Stimulated activated naive B cell treated with anti-CD40 and anti-IgM and Interleukin-4, amounts not matched to agents 10 μg/mL and 1 μg/mL and 100 μg/mL, for 72 hours (primary cell): ENCODE measurements around the gene FMN1.

Source experiments
- ATAC-seq, 2 donors: fragments of 150-1000 bp; cut with Tn5 transposase; replicated peaks; 2 replicates each; pipeline ENCODE4 v1.10.0; 2021; ENCODE audit warnings: moderate library complexity in 1 of 2
- DNase-seq: peaks from one replicate; pipeline ENCODE4 v3.0.0; 2021
- H3K27ac Mint-ChIP-seq: one replicate; pipeline ENCODE4 v1.8.0; 2022; ENCODE audit warnings: mild to moderate bottlenecking, mixed read lengths
- H3K27me3 Mint-ChIP-seq, 2 donors: one replicate each; pipeline ENCODE4 v1.8.0; 2022; ENCODE audit warnings: mixed read lengths in 2 of 2
- H3K36me3 Mint-ChIP-seq, 2 donors: one replicate each; pipeline ENCODE4 v1.8.0; 2022; ENCODE audit warnings: mixed read lengths in 2 of 2, mild to moderate bottlenecking in 1 of 2
- H3K4me1 Mint-ChIP-seq, 2 donors: one replicate each; pipeline ENCODE4 v1.8.0; 2022; ENCODE audit warnings: mixed read lengths in 2 of 2, mild to moderate bottlenecking in 1 of 2
- H3K4me3 Mint-ChIP-seq, 2 donors: one replicate each; pipeline ENCODE4 v1.8.0; 2022; ENCODE audit warnings: mild to moderate bottlenecking in 2 of 2, mixed read lengths in 2 of 2, moderate library complexity in 1 of 2
- H3K9me3 Mint-ChIP-seq, 2 donors: one replicate each; pipeline ENCODE4 v1.8.0; 2022; ENCODE audit warnings: mixed read lengths in 2 of 2, mild to moderate bottlenecking in 1 of 2

Gene FMN1

GRCh38 chr15:32721596-32721995 lies 472.9 kb downstream of the FMN1 start:
- Mint-ChIP-seq H3K27me3 (peaks cover 66 to 76% of the 10 kb centered on the region in 2 donors), H3K4me3 (no peak overlapping the region), H3K4me1 (peaks cover 16 to 23% of the 10 kb centered on the region in 2 donors), H3K9me3 (peaks cover 5 to 7% of the 10 kb centered on the region in 2 donors), H3K36me3 (no peaks in the 10 kb centered on the region), H3K27ac (no peak overlapping the region)
- ATAC-seq (no peak), DNase-seq (no peak)

DNA sequence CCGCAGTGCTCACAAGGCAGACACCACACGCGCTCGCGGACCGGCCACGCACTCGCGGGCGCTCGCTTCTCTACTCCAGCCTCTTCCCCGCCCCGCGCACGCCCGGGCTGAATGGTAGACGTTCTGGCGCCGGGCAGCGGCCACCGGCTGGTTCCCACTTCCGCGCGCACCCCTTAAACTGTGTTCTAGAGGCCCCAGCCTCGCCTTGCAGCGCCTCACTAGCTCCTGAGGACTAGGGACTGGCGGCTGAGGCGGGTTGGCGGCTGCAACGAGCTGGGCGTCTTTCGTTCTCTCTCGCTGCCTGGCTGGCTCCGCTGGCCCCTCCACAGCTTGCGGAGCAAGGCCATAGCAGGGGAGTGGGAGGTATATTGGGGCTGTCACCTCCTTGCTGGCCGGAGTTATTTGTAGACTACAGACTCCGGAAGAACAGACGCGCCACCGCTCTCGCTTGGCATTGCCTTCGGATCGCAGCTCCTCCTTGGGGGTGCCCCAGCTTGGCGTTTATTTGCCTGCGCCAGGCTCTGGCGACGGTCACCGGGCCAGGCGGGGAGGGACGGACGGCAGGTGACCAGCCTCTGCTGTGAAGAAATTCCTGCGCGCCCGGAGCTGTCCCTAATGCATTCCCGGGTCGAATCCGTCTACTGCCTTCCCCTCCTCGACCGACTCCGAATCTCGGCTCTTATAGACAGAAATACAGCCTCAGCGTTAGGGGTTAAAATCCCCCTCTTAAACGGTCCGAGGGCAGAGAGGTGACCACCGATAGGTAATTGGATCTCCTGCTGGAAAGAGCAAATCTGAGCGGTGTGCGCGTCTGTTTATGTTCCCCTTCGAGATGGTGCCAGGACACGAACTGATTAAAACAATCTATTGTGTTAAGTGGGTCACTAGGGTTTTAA lies 475.4 kb downstream of the FMN1 start:
- DNase-seq (no peak), ATAC-seq (peak; percentile 8 to 10)
- peak overlapping the region; percentile 81 for H3K27ac Mint-ChIP-seq
- H3K9me3 Mint-ChIP-seq: no peaks in the 10 kb centered on the region
- H3K4me3 Mint-ChIP-seq: peak overlapping the region; percentile 60 to 69
- H3K36me3 Mint-ChIP-seq: no peaks in the 10 kb centered on the region
- peaks cover 55 to 67% of the 10 kb centered on the region in 2 donors for H3K27me3 Mint-ChIP-seq
- H3K4me1 Mint-ChIP-seq: peaks cover 19 to 27% of the 10 kb centered on the region in 2 donors

GRCh38 chr15:32718227-32718820 lies 476.2 kb downstream of the FMN1 start:
- Mint-ChIP-seq H3K4me3 (peak overlapping the region; percentile 60 to 69), H3K9me3 (no peaks in the 10 kb centered on the region), H3K27ac (peak overlapping the region; percentile 47), H3K4me1 (peaks cover 19 to 27% of the 10 kb centered on the region in 2 donors), H3K27me3 (peaks cover 55 to 62% of the 10 kb centered on the region in 2 donors), H3K36me3 (no peaks in the 10 kb centered on the region)
- ATAC-seq (no peak), DNase-seq (no peak)

DNA sequence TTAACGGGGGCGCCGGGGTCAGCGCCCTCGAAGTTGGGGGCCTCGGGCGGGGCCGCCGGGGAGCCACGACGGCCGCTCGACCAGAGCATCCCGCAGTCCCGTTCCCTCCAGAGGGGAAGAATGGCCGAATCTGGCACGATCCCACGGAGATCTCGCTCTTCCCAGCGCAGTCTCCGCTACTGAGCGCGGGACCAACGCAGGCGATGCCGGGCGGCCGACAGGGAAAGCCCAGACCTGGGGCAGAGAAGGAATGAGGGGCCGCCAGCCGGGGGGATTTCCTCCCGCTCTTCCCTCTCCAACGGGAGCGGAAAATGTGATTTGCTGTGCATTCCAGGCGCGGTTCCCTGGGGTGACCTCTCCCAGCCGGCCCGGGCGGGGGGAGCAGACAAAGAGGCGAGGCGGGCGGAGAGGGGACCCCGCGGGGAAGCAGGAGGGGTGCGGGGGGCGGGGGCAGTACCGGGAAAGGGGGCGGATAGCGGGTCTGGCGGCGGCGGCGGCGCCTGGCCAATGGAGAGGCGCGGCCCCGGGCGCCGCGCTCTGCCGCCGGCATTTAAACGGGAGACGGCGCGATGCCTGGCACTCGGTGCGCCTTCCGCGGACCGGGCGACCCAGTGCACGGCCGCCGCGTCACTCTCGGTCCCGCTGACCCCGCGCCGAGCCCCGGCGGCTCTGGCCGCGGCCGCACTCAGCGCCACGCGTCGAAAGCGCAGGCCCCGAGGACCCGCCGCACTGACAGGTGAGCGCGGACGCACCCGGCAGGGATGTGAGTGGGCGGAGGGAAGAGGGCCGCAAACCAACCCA lies 476.9 kb downstream of the FMN1 start, which contains the start of gene GREM1:
TSS of gene GREM1 (plus strand) at position 579 of the 801 bp plus-strand sequence. CDS start 12,687 bp downstream, outside the sequence.
- peak within 1 kb of the TSS; percentile 72 to 73 for H3K4me3 Mint-ChIP-seq
- DNase-seq: no peak
- peaks cover 57 to 64% of the 10 kb centered on the region in 2 donors for H3K27me3 Mint-ChIP-seq
- no peak for ATAC-seq
- H3K36me3 Mint-ChIP-seq: no peaks in the 10 kb centered on the region
- no peaks in the 10 kb centered on the region for H3K9me3 Mint-ChIP-seq
- peaks cover 16 to 27% of the 10 kb centered on the region in 2 donors for H3K4me1 Mint-ChIP-seq
- peak within 1 kb of the TSS; percentile 81 for H3K27ac Mint-ChIP-seq

DNA sequence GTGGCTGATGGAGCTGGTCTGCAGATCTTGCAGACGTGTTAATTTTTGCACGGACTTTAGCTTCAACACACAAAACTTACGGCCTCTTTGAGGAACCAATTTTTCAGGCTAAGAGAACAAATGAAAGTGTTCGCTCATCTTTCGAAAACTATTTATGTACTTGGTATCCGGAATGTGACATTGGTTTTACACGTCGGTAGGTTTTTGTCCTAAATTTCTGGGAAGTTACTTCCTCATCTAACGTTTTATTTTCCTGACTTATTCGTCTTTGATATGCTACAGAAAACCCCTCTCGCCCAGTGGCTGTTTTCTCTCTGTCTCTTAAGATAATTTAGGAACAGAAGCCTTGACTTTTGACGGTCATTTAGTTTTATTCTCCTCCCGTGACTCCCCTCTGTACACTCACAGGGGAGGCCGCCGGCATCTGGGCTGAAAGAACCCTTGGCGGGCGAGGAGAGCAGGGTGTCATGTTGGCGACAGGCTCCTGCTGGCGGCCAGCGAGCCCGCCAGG lies 477.5 kb downstream of the FMN1 start:
- H3K4me3 Mint-ChIP-seq: peak overlapping the region; percentile 46 to 73
- no peak for DNase-seq
- peak overlapping the region; percentile 70 for H3K27ac Mint-ChIP-seq
- no peak for ATAC-seq
- no peaks in the 10 kb centered on the region for H3K36me3 Mint-ChIP-seq
- H3K4me1 Mint-ChIP-seq: peaks cover 16 to 27% of the 10 kb centered on the region in 2 donors
- no peaks in the 10 kb centered on the region for H3K9me3 Mint-ChIP-seq
- H3K27me3 Mint-ChIP-seq: peaks cover 53 to 64% of the 10 kb centered on the region in 2 donors

- Mint-ChIP-seq H3K4me3 (peak overlapping the region; percentile 46 to 73), H3K4me1 (peaks cover 16 to 27% of the 10 kb centered on the region in 2 donors), H3K27me3 (peaks cover 59 to 69% of the 10 kb centered on the region in 2 donors), H3K27ac (peak overlapping the region; percentile 70), H3K9me3 (no peaks in the 10 kb centered on the region), H3K36me3 (no peaks in the 10 kb centered on the region)
- no peak for ATAC-seq
- DNase-seq: no peak
Observed at GRCh38 chr15:32716216-32716914, 478.1 kb downstream of the FMN1 start.
